Stimulated activated CD4-positive, alpha-beta T cell treated with anti-CD3 and anti-CD28 coated beads, Interleukin-2, amount 100 ng/mL, for 4 hours (primary cell): ENCODE measurements around the gene MCTP1.
"Not testable (repeated sequence)": the region's sequence is repeated elsewhere in the genome, so short reads cannot be mapped to it uniquely, and the experiment has no call there.

ENCODE experiments used
- DNase-seq: peaks from one replicate; pipeline ENCODE4 v3.0.0-alpha.2; 2020; ENCODE audit warnings: low read depth

The MCTP1 gene

GRCh38 chr5:95252801-95253200 is 32.1 kb downstream of the MCTP1 start:
- DNase-seq: no peak

GRCh38 chr5:95251185-95251584 is 33.7 kb downstream of the MCTP1 start:
- DNase-seq: no peak

- no peak for DNase-seq
Observed at GRCh38 chr5:95244479-95244878, 40.4 kb downstream of the MCTP1 start.

- no peak for DNase-seq
Observed at GRCh38 chr5:95241635-95242034, 43.3 kb downstream of the MCTP1 start.

- no peak for DNase-seq
Observed at GRCh38 chr5:95241161-95241560, 43.7 kb downstream of the MCTP1 start.

GRCh38 chr5:95238560-95239325 is 46.2 kb downstream of the MCTP1 start:
- DNase-seq: no peak

GRCh38 chr5:95237324-95237723 is 47.6 kb downstream of the MCTP1 start:
- no peak for DNase-seq

- no peak for DNase-seq
Observed at GRCh38 chr5:95235439-95235982, 49.4 kb downstream of the MCTP1 start.

- no peak for DNase-seq
Observed at GRCh38 chr5:95229646-95230045, 55.2 kb downstream of the MCTP1 start.

GRCh38 chr5:95224701-95225459 is 60.0 kb downstream of the MCTP1 start:
- DNase-seq: no peak

GRCh38 chr5:95223566-95224258 is 61.2 kb downstream of the MCTP1 start:
- no peak for DNase-seq

- DNase-seq: no peak
Observed at GRCh38 chr5:95222836-95223235, 62.1 kb downstream of the MCTP1 start.

- no peak for DNase-seq
Observed at GRCh38 chr5:95221234-95221633, 63.7 kb downstream of the MCTP1 start.

- no peak for DNase-seq
Observed at GRCh38 chr5:95220381-95220780, 64.5 kb downstream of the MCTP1 start.

- no peak for DNase-seq
Observed at GRCh38 chr5:95219411-95219810, 65.5 kb downstream of the MCTP1 start.

- DNase-seq: no peak
Observed at GRCh38 chr5:95217881-95218280, 67.0 kb downstream of the MCTP1 start.

GRCh38 chr5:95217351-95217750 is 67.5 kb downstream of the MCTP1 start:
- DNase-seq: no peak

GRCh38 chr5:95216136-95216955 is 68.5 kb downstream of the MCTP1 start:
- DNase-seq: no peak

- DNase-seq: not testable (repeated sequence)
Observed at GRCh38 chr5:95207811-95208210, 77.1 kb downstream of the MCTP1 start.

- no peak for DNase-seq
Observed at GRCh38 chr5:95194856-95195255, 90.0 kb downstream of the MCTP1 start.

GRCh38 chr5:95191330-95191729 is 93.6 kb downstream of the MCTP1 start:
- no peak for DNase-seq

- DNase-seq: no peak
Observed at GRCh38 chr5:95184924-95185323, 100.0 kb downstream of the MCTP1 start.
